Fibroblast of lung (primary cell): Measurements from ENCODE around the gene CEACAM20. TPM values are rescaled to one million over a fixed set of nuclear protein-coding genes. Genes with fewer than 3 reads are reported as not detected.
"Not testable (repeated sequence)": the region's sequence is repeated elsewhere in the genome, so short reads cannot be mapped to it uniquely, and the experiment has no call there.

Source experiments
- DNase-seq, 2 donors: peaks; one replicate each; pipeline versions ENCODE4 v3.0.0 to v3.0.0-alpha.2; 2010; ENCODE audit warnings: low read depth in 2 of 2
- H2AFZ ChIP-seq: 2 replicates; pipeline ENCODE4 v1.5.1; 2012; ENCODE audit warnings: low read length, control low read depth, inconsistent platforms
- H3K27ac ChIP-seq: 2 replicates; pipeline ENCODE4 v1.5.1; 2011; ENCODE audit warnings: low read length, control low read depth; ENCODE audit not compliant: insufficient read depth
- H3K27me3 ChIP-seq: 2 replicates; pipeline ENCODE4 v1.5.1; 2011; ENCODE audit warnings: mild to moderate bottlenecking, low read length; ENCODE audit not compliant: control insufficient read depth, insufficient read depth
- H3K36me3 ChIP-seq: 2 replicates; pipeline ENCODE4 v1.5.1; 2011; ENCODE audit warnings: low read length; ENCODE audit not compliant: control insufficient read depth, insufficient read depth
- H3K4me1 ChIP-seq: 2 replicates; pipeline ENCODE4 v1.5.1; 2011; ENCODE audit warnings: low read length; ENCODE audit not compliant: control insufficient read depth, insufficient read depth; ENCODE audit errors: extremely low read depth
- H3K4me2 ChIP-seq: 2 replicates; pipeline ENCODE4 v1.5.1; 2011; ENCODE audit warnings: low read length, control low read depth; ENCODE audit not compliant: insufficient read depth; ENCODE audit errors: extremely low read depth
- H3K4me3 ChIP-seq, 4 experiments: fragments of 200-600 bp in 1 of 4; sonication (generic) in 1 of 4; replicated peaks in 1 of 4; 2 replicates each; pipeline ENCODE4 v1.5.1; 2011 to 2016; ENCODE audit warnings: low read length in 4 of 4, low read depth in 3 of 4, mild to moderate bottlenecking in 3 of 4, control low read depth in 2 of 4, inconsistent platforms in 1 of 4, mixed read lengths in 1 of 4; ENCODE audit not compliant: insufficient read depth in 1 of 4; ENCODE audit errors: control extremely low read depth in 1 of 4
- H3K79me2 ChIP-seq: 2 replicates; pipeline ENCODE4 v1.5.1; 2012; ENCODE audit warnings: mild to moderate bottlenecking, low read length, inconsistent platforms; ENCODE audit not compliant: control insufficient read depth, insufficient read depth
- H3K9ac ChIP-seq: 2 replicates; pipeline ENCODE4 v1.5.1; 2011; ENCODE audit warnings: mild to moderate bottlenecking, low read length, control low read depth; ENCODE audit not compliant: insufficient read depth
- H3K9me3 ChIP-seq: 2 replicates; pipeline ENCODE4 v1.5.1; 2012; ENCODE audit warnings: low read depth, low read length; ENCODE audit not compliant: control insufficient read depth, insufficient read depth
- H4K20me1 ChIP-seq: 2 replicates; pipeline ENCODE4 v1.5.1; 2011; ENCODE audit warnings: low read length; ENCODE audit not compliant: control insufficient read depth, insufficient read depth; ENCODE audit errors: extremely low read depth
- EZH2 ChIP-seq: IDR thresholded peaks from 2 replicates; pipeline ENCODE4 v1.5.1; 2012; ENCODE audit warnings: low read length, control low read depth, mild to moderate bottlenecking; ENCODE audit errors: missing control alignments
- polyA plus RNA-seq, 2 donors: library from polyadenylated mRNA; depleted of rRNA in 1 of 2; stranded (reverse) in 1 of 2; unstranded in 1 of 2; fragments of >200 nt; gene quantifications; 2 replicates each; pipeline ENCODE4 v1.2.1, GENCODE V29; 2011 to 2012; ENCODE audit warnings: missing spikeins in 1 of 2
- total RNA-seq: library from RNA; depleted of rRNA; stranded (reverse); fragments of >200 nt; gene quantifications from 2 replicates; pipeline ENCODE4 v1.2.1, GENCODE V29; 2014
- TF ChIP-seq, protein P1 (sequence below), 2 donors: IDR thresholded peaks in 1 of 2; conservative IDR thresholded peaks in 1 of 2; 1 replicate in 1 of 2; 2 replicates in 1 of 2; pipeline ENCODE4 v1.5.1; 2011 to 2012; ENCODE audit warnings: low read length in 2 of 2, control low read depth in 1 of 2, inconsistent platforms in 1 of 2, low read depth in 1 of 2, mild to moderate bottlenecking in 1 of 2

The CEACAM20 gene
- total and polyA plus RNA-seq, 2 donors (not counting 1 experiment from before 2014, with no cell fraction given), result not detected

DNA sequence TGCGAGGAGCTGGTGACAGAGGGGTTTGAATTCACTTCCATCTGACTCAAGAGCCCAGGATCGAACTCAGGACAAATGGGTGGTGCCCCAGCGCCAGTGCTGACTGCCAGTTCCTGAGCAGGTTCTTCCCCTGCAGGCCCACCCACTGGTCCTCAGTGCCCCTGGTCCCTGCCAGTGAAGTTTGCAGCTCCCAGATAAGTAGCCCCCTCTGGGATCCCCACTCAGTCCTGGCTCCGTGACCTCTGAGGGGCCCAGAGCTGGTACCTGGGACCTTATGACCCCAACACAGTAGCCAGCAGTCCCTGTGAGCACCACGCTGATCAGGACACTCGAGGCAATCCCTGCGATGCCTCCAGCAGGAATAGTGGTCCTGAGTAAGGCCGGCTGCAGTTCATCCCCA is 11.3 kb upstream of the CEACAM20 start:
- H3K4me2 ChIP-seq, result no peak overlapping the region
- H4K20me1 ChIP-seq, result no peaks in the 10 kb centered on the region
- no peak overlapping the region for H3K9ac ChIP-seq
- TF ChIP-seq EZH2, result no peak
- TF ChIP-seq, protein P1, sequence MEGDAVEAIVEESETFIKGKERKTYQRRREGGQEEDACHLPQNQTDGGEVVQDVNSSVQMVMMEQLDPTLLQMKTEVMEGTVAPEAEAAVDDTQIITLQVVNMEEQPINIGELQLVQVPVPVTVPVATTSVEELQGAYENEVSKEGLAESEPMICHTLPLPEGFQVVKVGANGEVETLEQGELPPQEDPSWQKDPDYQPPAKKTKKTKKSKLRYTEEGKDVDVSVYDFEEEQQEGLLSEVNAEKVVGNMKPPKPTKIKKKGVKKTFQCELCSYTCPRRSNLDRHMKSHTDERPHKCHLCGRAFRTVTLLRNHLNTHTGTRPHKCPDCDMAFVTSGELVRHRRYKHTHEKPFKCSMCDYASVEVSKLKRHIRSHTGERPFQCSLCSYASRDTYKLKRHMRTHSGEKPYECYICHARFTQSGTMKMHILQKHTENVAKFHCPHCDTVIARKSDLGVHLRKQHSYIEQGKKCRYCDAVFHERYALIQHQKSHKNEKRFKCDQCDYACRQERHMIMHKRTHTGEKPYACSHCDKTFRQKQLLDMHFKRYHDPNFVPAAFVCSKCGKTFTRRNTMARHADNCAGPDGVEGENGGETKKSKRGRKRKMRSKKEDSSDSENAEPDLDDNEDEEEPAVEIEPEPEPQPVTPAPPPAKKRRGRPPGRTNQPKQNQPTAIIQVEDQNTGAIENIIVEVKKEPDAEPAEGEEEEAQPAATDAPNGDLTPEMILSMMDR (conservative IDR thresholded peaks at IDR 0.05 in 1 of 2, IDR thresholded peaks at IDR 0.05 in 1 of 2; ENCODE audit: low read depth in 1 of 2, low read length in 2 of 2), result no peak
- no peaks in the 10 kb centered on the region for H3K79me2 ChIP-seq
- no peak overlapping the region for H3K4me3 ChIP-seq
- no peak overlapping the region for H2AFZ ChIP-seq
- H3K27ac ChIP-seq, result no peak overlapping the region
- DNase-seq, result no peak
- no peaks in the 10 kb centered on the region for H3K9me3 ChIP-seq
- H3K36me3 ChIP-seq, result no peaks in the 10 kb centered on the region
- no peaks in the 10 kb centered on the region for H3K4me1 ChIP-seq
- no peaks in the 10 kb centered on the region for H3K27me3 ChIP-seq

DNA sequence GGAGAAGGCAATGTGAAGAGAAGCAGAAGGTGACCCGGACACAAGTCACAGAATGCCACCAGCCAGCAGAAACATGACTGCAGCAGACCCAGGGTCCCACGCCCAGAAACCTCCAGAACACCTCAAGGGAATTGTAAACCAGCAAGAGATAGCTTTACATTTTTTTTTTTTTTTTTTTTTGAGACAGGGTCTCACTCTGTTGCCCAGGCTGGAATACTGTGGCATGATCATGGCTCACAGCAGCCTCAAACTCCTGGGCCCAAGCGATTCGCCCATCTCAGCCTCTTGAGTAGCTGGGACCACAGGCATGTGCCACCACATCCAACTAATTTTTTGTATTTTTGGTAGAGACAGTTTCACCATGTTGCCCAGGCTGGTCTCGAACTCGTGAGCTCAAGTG is 10.5 kb upstream of the CEACAM20 start:
- no peak overlapping the region for H3K4me3 ChIP-seq
- no peak overlapping the region for H3K9ac ChIP-seq
- H3K27me3 ChIP-seq, result no peaks in the 10 kb centered on the region
- no peaks in the 10 kb centered on the region for H3K9me3 ChIP-seq
- no peak overlapping the region for H3K27ac ChIP-seq
- H4K20me1 ChIP-seq, result no peaks in the 10 kb centered on the region
- H3K4me1 ChIP-seq, result no peaks in the 10 kb centered on the region
- DNase-seq, result no peak
- no peak overlapping the region for H3K4me2 ChIP-seq
- no peaks in the 10 kb centered on the region for H3K36me3 ChIP-seq
- H3K79me2 ChIP-seq, result no peaks in the 10 kb centered on the region
- no peak overlapping the region for H2AFZ ChIP-seq
- TF ChIP-seq, protein P1 (conservative IDR thresholded peaks at IDR 0.05 in 1 of 2, IDR thresholded peaks at IDR 0.05 in 1 of 2; ENCODE audit: low read depth in 1 of 2, low read length in 2 of 2), result no peak
- TF ChIP-seq EZH2, result no peak

DNA sequence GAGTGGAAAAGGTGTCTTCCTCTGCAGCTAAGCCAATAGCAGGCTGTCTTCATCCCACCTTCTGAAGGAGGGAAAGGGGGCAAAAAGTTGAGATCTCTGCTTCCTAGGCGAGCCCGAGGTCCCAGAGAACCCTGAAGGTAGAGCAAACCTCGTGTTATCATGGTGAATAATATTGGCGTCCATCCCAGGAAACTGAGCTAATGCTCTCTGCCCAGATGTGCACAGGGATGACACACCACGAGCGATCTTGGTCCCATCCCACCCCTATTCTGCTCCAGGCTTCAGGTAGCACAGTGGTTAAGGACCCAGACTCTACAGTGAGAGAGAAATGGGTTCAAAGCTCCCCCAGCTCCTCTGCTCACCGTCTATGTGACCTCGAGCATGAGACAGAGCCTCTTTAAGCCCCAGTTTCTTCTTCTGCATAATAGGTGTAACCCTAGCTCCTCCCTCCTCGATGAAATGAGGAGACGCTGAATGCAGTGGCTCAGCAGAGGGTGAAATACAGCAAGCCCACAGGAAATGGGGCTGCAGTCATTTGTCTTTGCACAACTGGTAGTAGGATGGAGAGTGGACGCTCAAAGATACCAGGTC is 9.9 kb upstream of the CEACAM20 start:
- Histone ChIP-seq H3K4me2 (no peak overlapping the region), H3K9me3 (no peaks in the 10 kb centered on the region), H3K79me2 (no peaks in the 10 kb centered on the region), H3K27ac (no peak overlapping the region), H3K4me1 (no peaks in the 10 kb centered on the region), H3K27me3 (no peaks in the 10 kb centered on the region), H2AFZ (no peak overlapping the region), H3K4me3 (no peak overlapping the region), H3K36me3 (no peaks in the 10 kb centered on the region), H4K20me1 (no peaks in the 10 kb centered on the region), H3K9ac (no peak overlapping the region)
- no peak for TF ChIP-seq EZH2
- TF ChIP-seq, protein P1 (conservative IDR thresholded peaks at IDR 0.05 in 1 of 2, IDR thresholded peaks at IDR 0.05 in 1 of 2; ENCODE audit: low read depth in 1 of 2, low read length in 2 of 2), result no peak
- DNase-seq, result no peak

DNA sequence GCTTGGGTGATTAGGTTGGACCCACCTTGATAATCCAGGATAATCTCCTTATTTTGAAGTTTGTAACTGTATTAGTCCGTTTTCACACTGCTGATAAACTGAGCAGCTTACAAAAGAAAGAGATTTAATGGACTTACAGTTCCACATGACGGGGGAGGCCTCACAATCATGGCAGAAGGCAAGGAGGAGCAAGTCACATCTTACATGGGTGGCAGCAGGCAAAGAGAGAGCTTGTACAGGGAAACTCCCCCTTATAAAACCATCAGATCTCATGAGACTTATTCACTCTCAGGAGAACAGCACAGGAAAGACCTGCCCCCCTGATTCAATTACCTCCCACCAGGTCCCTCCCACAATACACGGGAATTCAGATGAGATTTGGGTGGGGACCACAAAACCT is 5.9 kb upstream of the CEACAM20 start:
- H3K27me3 ChIP-seq, DNase-seq, H3K79me2 ChIP-seq, H4K20me1 ChIP-seq, H3K9ac ChIP-seq, H2AFZ ChIP-seq, H3K4me1 ChIP-seq, H3K4me3 ChIP-seq, H3K27ac ChIP-seq, H3K9me3 ChIP-seq, H3K36me3 ChIP-seq, H3K4me2 ChIP-seq: not testable (repeated sequence)
